ENCODE results near the gene COQ9.

Gene COQ9

DNA sequence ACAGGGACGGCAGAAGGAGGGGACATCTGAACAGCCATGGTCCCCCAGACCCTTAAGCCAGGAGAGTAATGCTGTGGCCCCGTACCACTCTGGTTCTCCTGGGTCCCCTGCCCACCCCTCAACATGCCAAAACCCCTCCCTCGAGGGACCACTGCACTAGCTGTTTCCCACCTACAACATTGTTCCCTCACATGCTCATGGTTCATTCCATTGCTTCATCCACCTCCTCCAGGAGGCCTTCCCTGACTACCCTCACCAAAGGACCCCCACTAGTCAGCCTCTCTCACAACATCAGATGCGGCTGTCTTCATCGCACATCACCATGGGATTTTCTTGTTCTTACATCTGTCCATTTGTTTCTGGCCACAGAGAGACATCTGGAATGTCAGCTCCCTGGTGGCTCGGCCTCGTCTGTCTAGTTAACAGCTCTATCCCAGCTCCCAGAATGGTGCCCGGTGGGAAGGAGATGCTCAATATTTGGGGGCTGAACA lies 37.3 kb downstream of the COQ9 start:
- DNase-seq (ENCODE audit: low read depth, low spot score): no peak
- TF ChIP-seq, protein P1, sequence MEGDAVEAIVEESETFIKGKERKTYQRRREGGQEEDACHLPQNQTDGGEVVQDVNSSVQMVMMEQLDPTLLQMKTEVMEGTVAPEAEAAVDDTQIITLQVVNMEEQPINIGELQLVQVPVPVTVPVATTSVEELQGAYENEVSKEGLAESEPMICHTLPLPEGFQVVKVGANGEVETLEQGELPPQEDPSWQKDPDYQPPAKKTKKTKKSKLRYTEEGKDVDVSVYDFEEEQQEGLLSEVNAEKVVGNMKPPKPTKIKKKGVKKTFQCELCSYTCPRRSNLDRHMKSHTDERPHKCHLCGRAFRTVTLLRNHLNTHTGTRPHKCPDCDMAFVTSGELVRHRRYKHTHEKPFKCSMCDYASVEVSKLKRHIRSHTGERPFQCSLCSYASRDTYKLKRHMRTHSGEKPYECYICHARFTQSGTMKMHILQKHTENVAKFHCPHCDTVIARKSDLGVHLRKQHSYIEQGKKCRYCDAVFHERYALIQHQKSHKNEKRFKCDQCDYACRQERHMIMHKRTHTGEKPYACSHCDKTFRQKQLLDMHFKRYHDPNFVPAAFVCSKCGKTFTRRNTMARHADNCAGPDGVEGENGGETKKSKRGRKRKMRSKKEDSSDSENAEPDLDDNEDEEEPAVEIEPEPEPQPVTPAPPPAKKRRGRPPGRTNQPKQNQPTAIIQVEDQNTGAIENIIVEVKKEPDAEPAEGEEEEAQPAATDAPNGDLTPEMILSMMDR (IDR thresholded peaks at IDR 0.05; ENCODE audit: low read depth, low read length): no peak
- in situ Hi-C loops (cut with HindIII; ENCODE audit: low sequenced_read_pairs): no loop called here
- H3K4me3 ChIP-seq (ENCODE audit: low read depth, low read length): no peak overlapping the region

DNA sequence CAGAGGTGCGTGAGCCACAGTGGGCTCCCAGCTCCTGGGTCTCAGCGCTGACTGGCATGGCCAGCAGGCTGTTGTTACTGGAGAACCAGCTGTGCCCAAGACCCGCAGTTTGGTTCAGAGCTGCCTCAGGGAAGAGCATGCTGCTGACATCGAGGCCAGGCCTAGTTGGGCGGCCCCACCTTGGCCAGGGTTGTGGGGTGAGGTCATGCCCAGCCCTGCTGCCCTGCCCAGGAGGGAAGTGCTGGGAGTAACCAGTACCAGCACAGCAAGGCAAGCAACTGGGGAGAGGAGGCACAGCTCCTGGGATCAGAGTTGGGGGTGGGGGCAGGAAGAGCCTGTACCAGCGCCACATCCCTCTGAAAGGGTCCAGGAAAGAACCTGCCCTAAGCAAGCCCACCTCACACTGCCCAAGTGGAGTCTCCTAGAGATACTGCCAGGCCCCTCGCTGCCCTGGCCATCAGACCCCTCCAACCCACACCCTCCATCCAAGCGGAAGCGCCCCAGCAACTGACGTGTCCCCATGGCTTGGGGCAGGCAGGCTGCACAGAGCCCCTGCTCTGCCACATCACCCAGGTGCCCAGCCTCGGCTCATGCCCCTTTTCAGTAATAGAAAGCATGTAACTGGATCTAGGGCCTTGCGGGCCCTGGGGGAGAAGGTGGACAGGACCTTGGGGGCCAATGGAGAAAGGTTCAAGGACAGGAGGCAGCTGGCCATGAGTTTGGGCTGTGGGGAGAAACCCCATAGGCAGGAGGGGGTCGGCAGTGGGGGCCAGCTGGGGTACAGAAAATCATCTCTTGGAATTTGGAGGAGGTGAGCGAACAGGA lies 38.0 kb downstream of the COQ9 start:
- no peak for DNase-seq (ENCODE audit: low read depth, low spot score)
- in situ Hi-C loops (cut with HindIII; ENCODE audit: low sequenced_read_pairs): no loop called here

DNA sequence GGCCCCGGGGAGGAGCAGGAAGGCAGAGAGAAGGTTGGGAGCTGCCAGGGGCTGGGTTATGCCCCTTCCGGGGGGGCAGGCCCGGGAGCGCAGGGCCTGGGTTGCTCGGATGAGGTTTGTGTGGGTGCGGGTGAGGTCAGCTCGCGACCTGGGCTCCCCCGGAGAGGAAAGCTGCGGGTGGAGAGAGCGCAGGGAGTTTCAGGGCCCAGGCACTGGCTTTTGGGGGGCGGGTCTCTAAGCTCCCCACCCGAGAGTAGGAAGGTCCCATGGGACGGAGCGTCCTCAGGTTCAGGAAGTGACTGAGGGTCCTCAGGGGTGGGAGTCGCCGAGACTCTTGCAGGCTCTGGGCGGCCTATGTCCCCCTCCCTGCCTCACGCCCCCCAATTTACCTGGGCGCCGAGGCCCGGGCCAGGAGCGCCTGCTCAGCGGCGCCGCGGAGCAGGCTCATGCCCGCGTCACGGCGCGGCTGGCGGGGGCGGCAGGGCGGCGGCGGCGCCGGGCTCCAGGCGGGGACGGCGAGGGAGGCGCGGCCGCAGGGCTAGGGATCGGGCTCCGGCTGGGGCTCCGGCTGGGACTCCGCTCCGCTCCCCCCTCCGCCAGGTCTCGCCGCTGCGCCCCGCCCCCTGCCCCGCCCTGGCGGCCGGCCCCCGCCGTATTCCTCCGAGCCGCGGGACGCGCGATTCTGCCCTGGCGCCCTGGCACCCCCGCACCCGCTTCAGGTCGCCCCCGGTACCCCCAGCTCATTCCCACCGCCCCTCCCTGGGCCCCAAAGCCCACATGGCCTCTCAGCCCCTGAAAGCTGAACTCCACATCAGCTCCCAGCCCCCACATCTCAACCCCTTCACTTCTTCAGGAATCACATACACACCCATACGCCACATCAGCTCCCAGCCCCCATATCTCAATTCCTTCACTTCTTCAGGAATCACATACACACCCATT lies 38.9 kb downstream of the COQ9 start, which contains the start of gene DOK4:
Gene DOK4, minus strand, starts transcription at position 578 of the 942 bp plus-strand sequence. CDS start 6,986 bp downstream, outside the sequence.
- in situ Hi-C loops (cut with HindIII; ENCODE audit: low sequenced_read_pairs): no loop called here

More for the DNA sequence above, 38.0 kb downstream of the COQ9 start:
- TF ChIP-seq, protein P1 (IDR thresholded peaks at IDR 0.05; ENCODE audit: low read depth, low read length): no peak
- H3K4me3 ChIP-seq (ENCODE audit: low read depth, low read length): peak overlapping the region; percentile 64

DNA sequence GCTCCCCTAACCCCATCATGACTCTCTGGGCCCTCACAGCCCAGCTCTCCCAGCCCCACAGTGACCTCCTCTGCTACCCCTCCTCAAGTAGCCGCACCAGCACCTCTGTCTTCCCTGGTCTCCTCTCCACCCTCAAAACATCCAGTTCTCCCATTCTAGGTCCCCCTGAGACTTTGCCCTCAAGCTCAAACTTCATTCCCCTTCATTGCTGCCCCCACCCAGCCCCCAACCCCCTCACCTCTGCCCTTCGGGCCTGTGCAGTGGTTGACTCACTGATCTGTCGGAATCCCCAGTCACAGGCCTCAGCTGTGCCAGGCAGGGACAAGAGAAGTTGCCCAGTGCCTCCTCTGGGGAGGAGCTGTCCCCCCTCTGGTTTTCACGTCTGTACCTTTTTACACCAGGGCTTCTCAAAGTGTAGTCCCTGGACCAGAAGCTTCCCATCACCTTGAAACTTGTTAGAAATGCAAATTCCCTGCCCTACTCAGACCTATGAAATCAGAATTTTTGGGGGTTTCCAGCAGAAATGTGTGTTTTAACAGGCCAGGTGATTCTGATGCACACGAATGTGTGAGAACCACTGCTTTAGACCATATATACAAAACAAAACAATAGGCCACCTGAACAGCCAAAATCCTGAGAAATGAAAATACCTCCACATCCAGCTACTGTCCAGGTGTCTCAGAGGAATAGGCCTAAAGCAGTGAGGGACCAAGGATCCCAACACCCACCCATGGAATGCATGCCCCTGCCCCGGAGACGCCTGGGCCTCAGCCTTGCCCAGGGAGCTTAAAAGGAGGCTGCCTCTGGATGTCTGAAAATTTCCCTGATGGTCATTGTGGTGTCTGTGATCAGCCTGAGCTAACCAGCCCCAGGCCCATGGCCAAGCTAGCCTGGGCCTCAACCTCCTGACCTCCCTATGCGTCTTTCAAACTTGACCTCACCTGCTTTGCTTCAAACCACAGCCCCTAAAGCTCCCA lies 39.9 kb downstream of the COQ9 start:
- in situ Hi-C loops (cut with HindIII; ENCODE audit: low sequenced_read_pairs): no loop called here
- TF ChIP-seq, protein P1 (IDR thresholded peaks at IDR 0.05; ENCODE audit: low read depth, low read length): no peak
- H3K4me3 ChIP-seq (ENCODE audit: low read depth, low read length): peak overlapping the region; percentile 64
- DNase-seq (ENCODE audit: low read depth, low spot score): no peak

More for the DNA sequence above, 38.9 kb downstream of the COQ9 start, which contains the start of gene DOK4:
- DNase-seq (ENCODE audit: low read depth, low spot score): peak; percentile 39
- TF ChIP-seq, protein P1 (IDR thresholded peaks at IDR 0.05; ENCODE audit: low read depth, low read length): no peak
- peak within 1 kb of the TSS; percentile 64 for H3K4me3 ChIP-seq (ENCODE audit: low read depth, low read length)

DNA sequence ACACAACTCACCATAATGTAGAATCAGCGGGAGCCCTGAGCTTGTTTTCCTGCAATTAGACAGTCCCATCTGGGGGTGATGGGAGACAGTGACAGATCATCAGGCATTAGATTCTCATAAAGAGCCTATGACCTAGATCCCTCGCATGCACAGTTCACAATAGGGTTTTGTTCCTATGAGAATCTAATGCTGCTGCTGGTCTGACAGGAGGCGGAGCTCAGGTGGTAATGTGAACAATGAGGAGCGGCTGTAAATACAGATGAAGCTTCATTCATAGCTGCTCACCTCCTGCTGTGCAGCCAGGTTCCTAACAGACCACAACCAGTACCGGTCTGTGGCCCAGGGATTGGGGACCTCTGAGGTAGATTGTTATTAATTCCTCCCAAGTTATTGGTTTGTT lies 42.0 kb downstream of the COQ9 start:
- in situ Hi-C loops (cut with HindIII; ENCODE audit: low sequenced_read_pairs): no loop called here
- DNase-seq (ENCODE audit: low read depth, low spot score): no peak
- TF ChIP-seq, protein P1 (IDR thresholded peaks at IDR 0.05; ENCODE audit: low read depth, low read length): no peak
- no peak overlapping the region for H3K4me3 ChIP-seq (ENCODE audit: low read depth, low read length)
